Fibroblast of lung (primary cell): Measurements from ENCODE around the gene AKAP12. TPM values are rescaled to one million over a fixed set of nuclear protein-coding genes. Genes with fewer than 3 reads are reported as not detected.
A peak's percentile ranks its signal among the peaks of the same experiment; 100 is the strongest.

Experiments used
- DNase-seq, 2 donors: peaks; one replicate each; pipeline versions ENCODE4 v3.0.0 to v3.0.0-alpha.2; 2010; ENCODE audit warnings: low read depth in 2 of 2
- H2AFZ ChIP-seq: 2 replicates; pipeline ENCODE4 v1.5.1; 2012; ENCODE audit warnings: low read length, control low read depth, inconsistent platforms
- H3K27ac ChIP-seq: 2 replicates; pipeline ENCODE4 v1.5.1; 2011; ENCODE audit warnings: low read length, control low read depth; ENCODE audit not compliant: insufficient read depth
- H3K27me3 ChIP-seq: 2 replicates; pipeline ENCODE4 v1.5.1; 2011; ENCODE audit warnings: mild to moderate bottlenecking, low read length; ENCODE audit not compliant: control insufficient read depth, insufficient read depth
- H3K36me3 ChIP-seq: 2 replicates; pipeline ENCODE4 v1.5.1; 2011; ENCODE audit warnings: low read length; ENCODE audit not compliant: control insufficient read depth, insufficient read depth
- H3K4me1 ChIP-seq: 2 replicates; pipeline ENCODE4 v1.5.1; 2011; ENCODE audit warnings: low read length; ENCODE audit not compliant: control insufficient read depth, insufficient read depth; ENCODE audit errors: extremely low read depth
- H3K4me2 ChIP-seq: 2 replicates; pipeline ENCODE4 v1.5.1; 2011; ENCODE audit warnings: low read length, control low read depth; ENCODE audit not compliant: insufficient read depth; ENCODE audit errors: extremely low read depth
- H3K4me3 ChIP-seq, 4 experiments: fragments of 200-600 bp in 1 of 4; sonication (generic) in 1 of 4; replicated peaks in 1 of 4; 2 replicates each; pipeline ENCODE4 v1.5.1; 2011 to 2016; ENCODE audit warnings: low read length in 4 of 4, low read depth in 3 of 4, mild to moderate bottlenecking in 3 of 4, control low read depth in 2 of 4, inconsistent platforms in 1 of 4, mixed read lengths in 1 of 4; ENCODE audit not compliant: insufficient read depth in 1 of 4; ENCODE audit errors: control extremely low read depth in 1 of 4
- H3K79me2 ChIP-seq: 2 replicates; pipeline ENCODE4 v1.5.1; 2012; ENCODE audit warnings: mild to moderate bottlenecking, low read length, inconsistent platforms; ENCODE audit not compliant: control insufficient read depth, insufficient read depth
- H3K9ac ChIP-seq: 2 replicates; pipeline ENCODE4 v1.5.1; 2011; ENCODE audit warnings: mild to moderate bottlenecking, low read length, control low read depth; ENCODE audit not compliant: insufficient read depth
- H3K9me3 ChIP-seq: 2 replicates; pipeline ENCODE4 v1.5.1; 2012; ENCODE audit warnings: low read depth, low read length; ENCODE audit not compliant: control insufficient read depth, insufficient read depth
- H4K20me1 ChIP-seq: 2 replicates; pipeline ENCODE4 v1.5.1; 2011; ENCODE audit warnings: low read length; ENCODE audit not compliant: control insufficient read depth, insufficient read depth; ENCODE audit errors: extremely low read depth
- CTCF ChIP-seq, 2 donors: IDR thresholded peaks in 1 of 2; conservative IDR thresholded peaks in 1 of 2; 1 replicate in 1 of 2; 2 replicates in 1 of 2; pipeline ENCODE4 v1.5.1; 2011 to 2012; ENCODE audit warnings: low read length in 2 of 2, control low read depth in 1 of 2, inconsistent platforms in 1 of 2, low read depth in 1 of 2, mild to moderate bottlenecking in 1 of 2
- EZH2 ChIP-seq: IDR thresholded peaks from 2 replicates; pipeline ENCODE4 v1.5.1; 2012; ENCODE audit warnings: low read length, control low read depth, mild to moderate bottlenecking; ENCODE audit errors: missing control alignments
- polyA plus RNA-seq, 2 donors: library from polyadenylated mRNA; depleted of rRNA in 1 of 2; stranded (reverse) in 1 of 2; unstranded in 1 of 2; fragments of >200 nt; gene quantifications; 2 replicates each; pipeline ENCODE4 v1.2.1, GENCODE V29; 2011 to 2012; ENCODE audit warnings: missing spikeins in 1 of 2
- total RNA-seq: library from RNA; depleted of rRNA; stranded (reverse); fragments of >200 nt; gene quantifications from 2 replicates; pipeline ENCODE4 v1.2.1, GENCODE V29; 2014

Gene AKAP12
- total and polyA plus RNA-seq, 2 donors (not counting 1 experiment from before 2014, with no cell fraction given) = 68.5 to 133 TPM

DNA sequence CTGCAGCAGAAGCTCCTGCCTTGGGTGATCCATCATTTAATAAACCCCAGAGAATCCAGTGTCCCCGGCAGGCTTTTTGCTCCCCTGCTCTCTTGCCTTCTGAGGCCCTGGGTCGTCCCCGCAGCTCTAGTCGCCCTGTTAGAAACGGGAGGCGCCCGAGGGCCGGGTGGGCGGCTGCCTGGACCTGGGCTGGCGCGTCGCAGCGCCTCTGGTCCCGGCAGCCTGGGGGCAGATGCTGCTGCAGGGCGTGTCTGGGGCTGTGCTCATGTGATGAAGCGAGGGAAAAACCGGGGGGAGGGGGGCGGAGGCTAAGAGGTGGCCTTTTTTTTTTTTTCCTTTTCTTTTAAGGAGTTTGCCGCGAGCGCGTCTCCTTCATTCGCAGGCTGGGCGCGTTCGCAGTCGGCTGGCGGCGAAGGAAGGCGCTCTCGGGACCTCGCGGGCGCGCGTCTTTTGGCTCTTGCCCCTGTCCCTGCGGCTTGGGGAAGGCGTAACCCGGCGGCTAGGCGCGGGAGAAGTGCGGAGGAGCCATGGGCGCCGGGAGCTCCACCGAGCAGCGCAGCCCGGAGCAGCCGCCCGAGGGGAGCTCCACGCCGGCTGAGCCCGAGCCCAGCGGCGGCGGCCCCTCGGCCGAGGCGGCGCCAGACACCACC is 394 bp downstream of the AKAP12 start:
- TF ChIP-seq EZH2 (no peak), CTCF (conservative IDR thresholded peaks at IDR 0.05 in 1 of 2, IDR thresholded peaks at IDR 0.05 in 1 of 2; ENCODE audit: low read depth in 1 of 2, low read length in 2 of 2) (peak in 1 of 2 donors; percentile 9)
- Histone ChIP-seq H3K4me1 (peaks cover 3% of the 10 kb centered on the region), H3K36me3 (no peaks in the 10 kb centered on the region), H3K9me3 (no peaks in the 10 kb centered on the region), H3K79me2 (peaks cover 17% of the 10 kb centered on the region), H4K20me1 (no peaks in the 10 kb centered on the region), H3K27me3 (no peaks in the 10 kb centered on the region), H3K27ac (peak overlapping the region; percentile 56), H3K4me3 (peak overlapping the region; percentile 44 to 89 (median 56)), H3K4me2 (peak overlapping the region; percentile 87), H2AFZ (peak overlapping the region; percentile 72), H3K9ac (peak overlapping the region; percentile 77)
- DNase-seq = peak; percentile 82 to 83

GRCh38 chr6:151240791-151241642 is 1.2 kb downstream of the AKAP12 start:
- H3K9me3 ChIP-seq = no peaks in the 10 kb centered on the region
- H3K27me3 ChIP-seq = no peaks in the 10 kb centered on the region
- no peaks in the 10 kb centered on the region for H4K20me1 ChIP-seq
- peak overlapping the region; percentile 74 for H3K27ac ChIP-seq
- no peaks in the 10 kb centered on the region for H3K36me3 ChIP-seq
- H2AFZ ChIP-seq = peak overlapping the region; percentile 4
- peaks cover 3% of the 10 kb centered on the region for H3K4me1 ChIP-seq
- peak overlapping the region; percentile 77 for H3K9ac ChIP-seq
- no peak for TF ChIP-seq CTCF (conservative IDR thresholded peaks at IDR 0.05 in 1 of 2, IDR thresholded peaks at IDR 0.05 in 1 of 2; ENCODE audit: low read depth in 1 of 2, low read length in 2 of 2)
- no peak for TF ChIP-seq EZH2
- H3K4me2 ChIP-seq = peak overlapping the region; percentile 90
- peak overlapping the region; percentile 55 to 89 (median 82) for H3K4me3 ChIP-seq
- peaks cover 17% of the 10 kb centered on the region for H3K79me2 ChIP-seq
- DNase-seq = peak; percentile 74 to 88

GRCh38 chr6:151241853-151242252 is 2.1 kb downstream of the AKAP12 start:
- no peak overlapping the region for H3K9ac ChIP-seq

More at GRCh38 chr6:151241853-151242252, 2.1 kb downstream of the AKAP12 start:
- Histone ChIP-seq H3K4me1 (peaks cover 3% of the 10 kb centered on the region), H3K27ac (no peak overlapping the region), H3K9me3 (no peaks in the 10 kb centered on the region), H4K20me1 (no peaks in the 10 kb centered on the region), H3K4me2 (peak overlapping the region; percentile 90), H3K4me3 (peak overlapping the region; percentile 55 to 89 (median 82)), H3K36me3 (no peaks in the 10 kb centered on the region), H2AFZ (no peak overlapping the region), H3K27me3 (no peaks in the 10 kb centered on the region), H3K79me2 (peaks cover 17% of the 10 kb centered on the region)
- no peak for DNase-seq
- TF ChIP-seq EZH2 (no peak), CTCF (conservative IDR thresholded peaks at IDR 0.05 in 1 of 2, IDR thresholded peaks at IDR 0.05 in 1 of 2; ENCODE audit: low read depth in 1 of 2, low read length in 2 of 2) (no peak)
